Activated T-helper 2 cell treated with anti-CD3 and anti-CD28 coated beads, Interferon-gamma antibody, Interleukin-2, Interleukin-4, amounts not matched to agents 10 μg/mL and 5 μg/mL and 100 μg/mL, durations not matched to agents 14 hours and 24 hours and 36 hours (primary cell): ENCODE results near the gene TSGA10IP. TPM values are rescaled to one million over a fixed set of nuclear protein-coding genes. Genes with fewer than 3 reads are reported as not detected.

Source experiments
- DNase-seq: peaks from one replicate; pipeline ENCODE4 v3.0.0; 2021; ENCODE audit warnings: low spot score
- H3K27ac Mint-ChIP-seq: one replicate; pipeline ENCODE4 v1.8.0; 2021; ENCODE audit warnings: mixed read lengths
- H3K27me3 Mint-ChIP-seq: one replicate; pipeline ENCODE4 v1.8.0; 2021; ENCODE audit warnings: low read depth, mixed read lengths
- H3K36me3 Mint-ChIP-seq: one replicate; pipeline ENCODE4 v1.8.0; 2021; ENCODE audit warnings: low read depth, mixed read lengths
- H3K4me1 Mint-ChIP-seq: one replicate; pipeline ENCODE4 v1.8.0; 2021; ENCODE audit warnings: low read depth, mixed read lengths
- H3K4me3 Mint-ChIP-seq: one replicate; pipeline ENCODE4 v1.8.0; 2021; ENCODE audit warnings: low read depth, mild to moderate bottlenecking, moderate library complexity, mixed read lengths
- H3K9me3 Mint-ChIP-seq: one replicate; pipeline ENCODE4 v1.8.0; 2021; ENCODE audit warnings: mixed read lengths
- intact Hi-C: fragments of 100-400 bp; cut with micrococcal nuclease; formaldehyde crosslinking; loops from one replicate; pipeline ENCODE4 v1.15.1; 2023
- total RNA-seq: library from RNA; stranded (reverse); gene quantifications from 2 replicates; pipeline ENCODE4 v1.2.3, GENCODE V29; 2022

Gene TSGA10IP
- total RNA-seq, 1 donor from 2014 or later: not detected

DNA sequence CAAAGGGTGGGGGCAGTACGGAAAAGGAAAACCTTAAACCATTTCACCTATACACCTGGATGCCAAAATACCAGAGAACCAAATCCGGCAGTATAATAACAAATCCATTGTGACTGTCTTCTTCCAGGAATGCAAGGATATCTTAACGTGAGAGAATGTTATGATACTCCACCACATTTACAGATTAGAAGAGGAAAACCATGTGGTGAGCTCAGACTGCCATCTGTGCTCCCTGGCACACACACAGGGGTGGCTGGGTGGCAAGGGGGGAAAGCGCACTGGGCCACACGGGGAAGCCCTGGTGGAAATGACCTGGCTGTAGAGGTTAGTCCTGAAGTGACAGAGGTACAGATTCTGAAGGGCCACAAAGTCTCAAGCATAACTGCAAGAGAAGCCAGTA, 46.8 kb downstream of the TSGA10IP start:
- no peak for DNase-seq
- peaks cover 17% of the 10 kb centered on the region for H3K36me3 Mint-ChIP-seq
- H3K27me3 Mint-ChIP-seq: no peaks in the 10 kb centered on the region
- H3K27ac Mint-ChIP-seq: no peak overlapping the region
- no peak overlapping the region for H3K4me3 Mint-ChIP-seq
- H3K4me1 Mint-ChIP-seq: peaks cover 7% of the 10 kb centered on the region
- H3K9me3 Mint-ChIP-seq: no peaks in the 10 kb centered on the region
- intact Hi-C loops: no loop called here

DNA sequence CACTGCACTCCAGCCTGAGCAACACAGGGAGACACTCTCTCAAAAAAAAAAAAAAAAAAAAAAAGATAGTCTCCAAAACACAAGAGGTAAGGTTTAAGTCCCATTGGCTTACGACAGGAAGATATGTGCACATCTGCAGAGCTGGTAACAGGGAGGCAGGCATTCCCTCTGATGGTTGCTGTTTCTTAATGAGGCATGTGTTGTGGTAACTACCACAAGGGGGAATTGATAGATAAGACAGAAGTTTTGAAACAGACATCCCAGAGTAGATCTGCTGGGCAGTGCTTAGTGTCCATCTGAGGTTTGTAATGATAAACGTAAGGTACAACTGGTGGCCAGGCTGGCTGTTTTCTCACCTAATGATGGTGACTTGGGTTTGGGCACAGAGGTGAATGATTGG, 52.0 kb downstream of the TSGA10IP start:
- Mint-ChIP-seq H3K9me3 (no peaks in the 10 kb centered on the region), H3K36me3 (peaks cover 57% of the 10 kb centered on the region), H3K27ac (no peak overlapping the region), H3K4me3 (no peak overlapping the region), H3K4me1 (peaks cover 13% of the 10 kb centered on the region), H3K27me3 (no peaks in the 10 kb centered on the region)
- DNase-seq: no peak
- intact Hi-C loops: no loop called here

DNA sequence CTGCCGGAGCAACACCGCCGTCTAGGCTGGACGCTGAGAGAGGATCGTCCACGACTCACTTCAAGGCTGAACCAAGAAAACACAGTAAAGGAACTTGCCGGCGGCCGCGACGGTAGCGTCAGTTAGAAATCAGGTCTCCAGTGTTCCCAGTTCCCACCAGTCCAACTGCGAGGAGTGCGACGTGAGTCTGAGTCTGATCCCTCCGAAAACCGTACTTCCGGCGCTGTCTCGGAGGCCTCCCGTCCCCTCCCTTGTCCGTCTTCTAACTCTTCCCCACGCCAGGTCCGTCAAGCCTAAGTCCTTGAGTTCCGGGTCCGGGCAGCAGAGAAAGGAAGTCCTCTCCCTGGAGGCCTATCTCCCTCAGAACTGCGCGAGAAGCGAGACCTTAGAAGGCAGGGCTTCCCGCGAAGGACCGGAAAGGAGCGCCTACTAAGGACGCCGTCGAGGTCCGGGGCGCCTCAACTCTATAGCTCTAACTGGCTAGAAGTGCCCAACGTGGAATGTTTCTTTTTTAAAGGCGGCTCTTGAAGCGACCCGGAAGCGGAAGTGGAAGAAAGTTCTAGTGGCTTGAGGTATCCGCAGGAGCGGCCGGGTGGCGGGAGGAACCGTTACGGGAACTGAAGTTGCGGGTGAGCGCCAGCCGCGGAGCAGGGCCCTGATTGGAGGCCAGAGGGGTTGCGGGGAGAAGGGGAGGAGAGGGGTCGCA, 56.8 kb downstream of the TSGA10IP start, which contains the start of the genes BANF1 and EIF1AD:
TSS of gene BANF1 (plus strand) at position 562 of the 706 bp plus-strand sequence. CDS start 748 bp downstream, outside the sequence.
TSS of gene EIF1AD (minus strand) at position 216 of the 706 bp plus-strand sequence. CDS start 1,768 bp downstream, outside the sequence.
- H3K27me3 Mint-ChIP-seq: no peaks in the 10 kb centered on the region
- DNase-seq: peak; percentile 96
- H3K36me3 Mint-ChIP-seq: peaks cover 82% of the 10 kb centered on the region
- H3K9me3 Mint-ChIP-seq: no peaks in the 10 kb centered on the region
- H3K27ac Mint-ChIP-seq: peak within 1 kb of the TSS; percentile 99
- H3K4me3 Mint-ChIP-seq: peak within 1 kb of the TSS; percentile 98
- H3K4me1 Mint-ChIP-seq: peaks cover 20% of the 10 kb centered on the region
- intact Hi-C loops: loop anchor here (1.0 to 5.0 kb wide), 5 partner anchors 13 to 290 kb away; partner anchors contain the start of genes KAT5, SART1 and SF3B2

DNA sequence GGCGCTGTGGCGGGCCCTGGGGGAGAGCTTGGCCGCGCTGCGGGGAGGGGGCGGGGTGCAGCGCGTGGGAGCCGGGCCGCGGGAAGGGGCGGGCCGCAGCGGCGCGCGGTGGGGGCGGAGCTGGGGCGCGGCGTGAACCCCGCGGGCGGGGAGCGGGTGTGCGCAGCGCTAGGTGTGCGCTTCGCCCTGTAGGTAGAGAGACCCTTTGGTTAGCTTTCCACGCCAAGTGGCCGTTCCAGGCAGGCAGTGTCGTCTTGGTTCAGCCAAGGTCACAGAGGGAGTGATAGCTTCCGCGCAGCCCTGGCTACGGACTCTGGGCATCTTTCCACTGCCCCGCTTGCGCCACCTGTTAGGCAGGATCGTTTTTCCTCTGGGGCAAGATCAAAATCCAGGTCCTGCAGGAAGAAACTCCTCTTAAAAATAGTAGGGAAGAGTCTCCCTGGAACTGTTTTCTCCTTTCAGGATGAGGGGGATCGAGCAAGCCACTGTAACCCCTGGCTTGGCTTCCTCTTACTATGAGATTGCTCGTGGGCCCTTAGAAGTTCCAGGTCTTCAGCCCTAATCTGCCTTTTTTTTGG, 57.5 kb downstream of the TSGA10IP start:
- H3K27me3 Mint-ChIP-seq: no peaks in the 10 kb centered on the region
- H3K9me3 Mint-ChIP-seq: no peaks in the 10 kb centered on the region
- H3K27ac Mint-ChIP-seq: peak overlapping the region; percentile 99
- H3K36me3 Mint-ChIP-seq: peaks cover 76% of the 10 kb centered on the region
- DNase-seq: no peak
- peak overlapping the region; percentile 98 for H3K4me3 Mint-ChIP-seq
- peaks cover 18% of the 10 kb centered on the region for H3K4me1 Mint-ChIP-seq
- intact Hi-C loops: loop anchor here (1.0 to 5.0 kb wide), 5 partner anchors 13 to 290 kb away; partner anchors contain the start of genes KAT5, SART1 and SF3B2

DNA sequence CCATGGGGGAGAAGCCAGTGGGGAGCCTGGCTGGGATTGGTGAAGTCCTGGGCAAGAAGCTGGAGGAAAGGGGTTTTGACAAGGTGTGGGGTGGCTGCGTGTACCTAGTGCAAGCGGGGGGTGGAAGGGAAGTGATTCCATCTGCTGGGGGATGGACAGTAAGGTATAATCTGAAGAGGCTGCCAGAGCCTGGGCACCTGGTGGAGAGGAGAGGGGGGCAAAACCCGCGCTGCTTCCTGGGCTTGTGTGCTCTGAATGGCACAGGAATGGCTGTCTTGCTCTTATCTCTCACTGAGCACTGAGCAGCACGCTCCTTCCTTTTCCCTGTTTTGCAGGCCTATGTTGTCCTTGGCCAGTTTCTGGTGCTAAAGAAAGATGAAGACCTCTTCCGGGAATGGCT, 58.0 kb downstream of the TSGA10IP start:
- peak overlapping the region; percentile 76 for H3K27ac Mint-ChIP-seq
- no peak for DNase-seq
- intact Hi-C loops: loop anchor here (5.0 kb wide), 1 partner anchor 291 kb away; the partner anchor contains the start of gene KAT5
- H3K9me3 Mint-ChIP-seq: no peaks in the 10 kb centered on the region
- peak overlapping the region; percentile 98 for H3K4me3 Mint-ChIP-seq
- no peaks in the 10 kb centered on the region for H3K27me3 Mint-ChIP-seq
- H3K4me1 Mint-ChIP-seq: peaks cover 18% of the 10 kb centered on the region
- H3K36me3 Mint-ChIP-seq: peaks cover 70% of the 10 kb centered on the region

DNA sequence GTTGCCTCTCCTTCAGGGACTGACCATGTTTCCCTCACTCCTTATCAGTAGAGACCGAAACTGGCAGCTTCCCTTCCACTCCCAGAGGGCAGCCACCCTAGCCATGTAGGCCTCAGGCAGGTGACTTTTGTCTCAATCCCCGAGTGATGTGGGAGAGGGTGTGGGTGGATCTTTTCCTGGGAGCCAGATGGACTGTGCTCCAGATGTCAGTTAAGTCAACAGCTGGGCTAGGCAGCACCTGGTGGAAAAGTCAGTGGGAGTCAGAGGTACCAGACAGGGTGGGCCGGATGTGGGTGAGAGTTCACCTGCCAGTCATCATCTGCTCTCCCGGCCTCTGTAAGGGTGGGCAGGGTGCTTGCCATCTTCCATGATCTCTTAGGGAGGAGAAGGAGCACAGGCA, 58.9 kb downstream of the TSGA10IP start:
- H3K36me3 Mint-ChIP-seq: peaks cover 61% of the 10 kb centered on the region
- peak overlapping the region; percentile 98 for H3K4me3 Mint-ChIP-seq

DNA sequence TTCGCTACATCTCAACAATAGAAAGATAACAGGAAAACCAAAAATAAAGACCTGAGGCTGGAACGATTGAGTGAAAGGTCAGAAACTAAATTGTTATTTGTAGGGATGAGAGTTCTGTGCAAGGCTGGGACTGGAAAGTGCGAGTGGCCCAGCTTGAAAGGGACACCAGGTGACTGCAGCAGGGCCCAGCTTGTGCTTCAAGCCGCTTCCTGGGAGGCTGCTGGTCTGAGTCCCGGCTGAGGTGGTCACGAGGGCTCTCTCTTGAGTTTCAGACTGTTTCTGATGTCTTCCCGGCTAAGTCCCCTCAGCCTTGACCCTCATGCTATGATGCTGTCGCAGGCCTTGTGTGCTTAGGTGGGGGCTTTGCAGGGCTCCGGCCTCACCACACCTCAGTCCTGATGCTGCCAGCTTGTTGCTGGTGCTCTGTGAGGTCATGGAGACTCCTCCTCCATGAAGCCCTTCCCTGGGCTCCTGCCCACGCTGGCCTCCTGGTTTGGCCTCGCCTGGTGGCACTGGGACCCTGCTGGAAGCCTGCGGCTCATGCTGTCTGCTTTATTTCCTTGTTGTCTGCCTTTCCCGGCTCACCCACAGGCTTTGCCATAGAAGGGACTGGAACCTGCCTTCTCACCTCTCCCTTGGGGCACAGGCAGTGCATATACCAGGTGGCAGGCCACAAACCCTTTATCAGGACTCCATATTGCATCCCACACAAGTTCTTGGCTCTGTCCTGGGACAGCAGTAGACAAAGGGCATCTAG, 61.0 kb downstream of the TSGA10IP start:
- no peaks in the 10 kb centered on the region for H3K9me3 Mint-ChIP-seq
- peaks cover 44% of the 10 kb centered on the region for H3K36me3 Mint-ChIP-seq
- H3K27me3 Mint-ChIP-seq: peaks cover 6% of the 10 kb centered on the region
- no peak overlapping the region for H3K4me3 Mint-ChIP-seq
- no peak overlapping the region for H3K27ac Mint-ChIP-seq
- intact Hi-C loops: no loop called here
- no peak for DNase-seq
- H3K4me1 Mint-ChIP-seq: peaks cover 9% of the 10 kb centered on the region

More for the DNA sequence above, 58.9 kb downstream of the TSGA10IP start:
- intact Hi-C loops: loop anchor here (5.0 kb wide), 1 partner anchor 292 kb away; the partner anchor contains the start of gene KAT5
- Mint-ChIP-seq H3K27ac (no peak overlapping the region), H3K27me3 (no peaks in the 10 kb centered on the region), H3K4me1 (peaks cover 18% of the 10 kb centered on the region), H3K9me3 (no peaks in the 10 kb centered on the region)
- no peak for DNase-seq

DNA sequence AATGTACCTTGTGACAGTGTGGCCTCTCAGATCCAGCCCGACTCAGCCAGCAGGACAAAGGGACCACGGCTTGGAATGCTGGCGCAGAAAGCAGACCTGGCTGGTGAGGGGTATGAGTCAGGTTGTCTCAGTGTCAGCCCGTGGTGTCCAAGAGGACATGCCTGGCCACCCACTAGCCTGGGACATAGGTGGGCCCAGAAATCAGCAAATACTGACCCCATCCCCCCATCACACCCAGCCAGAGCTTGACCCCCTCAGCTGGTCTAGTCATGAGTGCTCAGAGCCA, 61.6 kb downstream of the TSGA10IP start:
- no peak for DNase-seq
- no peaks in the 10 kb centered on the region for H3K9me3 Mint-ChIP-seq
- H3K27ac Mint-ChIP-seq: no peak overlapping the region
- peaks cover 9% of the 10 kb centered on the region for H3K27me3 Mint-ChIP-seq
- H3K4me3 Mint-ChIP-seq: no peak overlapping the region
- H3K4me1 Mint-ChIP-seq: peaks cover 9% of the 10 kb centered on the region
- peaks cover 40% of the 10 kb centered on the region for H3K36me3 Mint-ChIP-seq
- intact Hi-C loops: no loop called here

DNA sequence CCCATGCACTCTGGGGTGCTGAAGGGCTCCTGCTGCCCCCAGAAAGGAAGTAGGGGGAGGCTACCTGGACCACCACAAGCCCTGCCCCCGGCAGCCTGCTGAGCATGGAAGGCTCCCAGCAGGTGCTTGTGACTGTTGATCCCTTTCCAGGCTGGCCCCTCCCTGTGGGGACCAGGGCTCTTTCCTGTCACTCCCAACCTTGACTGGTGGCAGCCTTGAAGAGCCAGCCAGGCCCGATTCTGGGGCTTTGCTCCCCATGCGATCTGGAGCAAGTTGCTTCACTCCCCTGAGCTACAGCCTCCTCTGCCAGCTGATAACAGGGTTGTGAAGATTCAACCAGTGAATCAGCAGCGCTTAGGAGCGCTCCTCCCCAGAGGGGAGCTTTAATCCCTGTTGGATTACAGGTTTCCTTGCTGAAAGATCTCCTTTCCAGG, 61.9 kb downstream of the TSGA10IP start:
- intact Hi-C loops: no loop called here
- H3K36me3 Mint-ChIP-seq: peaks cover 36% of the 10 kb centered on the region

DNA sequence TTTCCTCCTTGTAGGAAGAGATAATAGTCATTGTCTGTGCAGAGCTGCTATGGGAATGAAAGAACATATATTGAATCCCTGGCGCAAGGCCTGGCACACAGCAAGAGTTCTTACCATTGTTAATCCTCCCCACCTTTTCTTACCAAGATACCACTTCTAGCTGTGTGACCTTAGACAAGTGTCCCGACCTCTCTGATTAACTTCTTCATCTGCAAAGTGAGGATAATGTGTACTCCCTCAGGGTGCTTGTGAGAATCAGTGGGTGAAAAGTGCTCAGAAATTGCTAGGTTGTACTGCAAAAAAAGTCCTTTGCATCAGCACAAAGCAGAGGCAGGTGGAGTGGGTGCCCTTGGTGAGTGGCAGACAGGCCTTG, 62.8 kb downstream of the TSGA10IP start:
- Mint-ChIP-seq H3K4me3 (no peak overlapping the region), H3K36me3 (peaks cover 29% of the 10 kb centered on the region), H3K9me3 (no peaks in the 10 kb centered on the region), H3K4me1 (peaks cover 7% of the 10 kb centered on the region), H3K27ac (no peak overlapping the region), H3K27me3 (peaks cover 15% of the 10 kb centered on the region)
- intact Hi-C loops: no loop called here
- DNase-seq: no peak

More for the DNA sequence above, 61.9 kb downstream of the TSGA10IP start:
- Mint-ChIP-seq H3K9me3 (no peaks in the 10 kb centered on the region), H3K4me1 (peaks cover 9% of the 10 kb centered on the region), H3K27me3 (peaks cover 10% of the 10 kb centered on the region), H3K4me3 (no peak overlapping the region), H3K27ac (no peak overlapping the region)
- no peak for DNase-seq

DNA sequence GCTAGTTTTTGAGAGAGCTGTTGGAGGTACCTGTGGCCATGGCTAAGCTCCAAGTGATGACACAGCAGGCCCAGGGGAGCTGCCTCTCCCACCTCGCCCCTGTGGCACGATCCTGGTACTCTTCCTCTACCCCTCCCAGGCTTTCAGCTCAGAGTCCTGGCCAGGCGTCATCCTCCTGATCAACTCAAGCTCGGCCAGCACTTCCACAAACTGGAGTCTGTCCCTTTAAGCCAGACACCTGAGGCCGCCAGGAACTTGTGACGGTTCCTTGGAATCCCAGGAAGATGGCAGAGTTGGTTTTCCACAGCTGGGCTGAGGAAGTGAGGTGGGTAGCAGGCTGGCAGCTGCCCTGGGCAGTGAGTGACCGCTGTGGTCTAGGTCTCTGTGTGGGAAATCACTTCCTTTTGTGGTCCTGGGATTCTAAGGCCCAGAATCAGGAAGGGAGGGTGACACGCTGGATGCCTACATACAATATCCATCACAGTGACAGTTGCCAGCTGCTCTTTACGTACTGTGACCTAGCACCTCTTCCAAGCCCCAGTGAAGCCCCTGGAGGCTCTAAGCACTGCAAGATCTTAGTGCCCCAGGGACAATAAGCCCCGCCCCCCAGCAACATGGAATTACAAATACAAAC, 63.3 kb downstream of the TSGA10IP start:
- Mint-ChIP-seq H3K27me3 (peaks cover 17% of the 10 kb centered on the region), H3K4me3 (no peak overlapping the region), H3K4me1 (peaks cover 4% of the 10 kb centered on the region), H3K9me3 (no peaks in the 10 kb centered on the region), H3K27ac (no peak overlapping the region), H3K36me3 (peaks cover 23% of the 10 kb centered on the region)
- intact Hi-C loops: no loop called here
- no peak for DNase-seq
